HK-2 (cell line): ENCODE results near the gene HOXC6.
"Not testable (repeated sequence)": the region's sequence is repeated elsewhere in the genome, so short reads cannot be mapped to it uniquely, and the experiment has no call there.

ENCODE experiments used
- DNase-seq: peaks from one replicate; pipeline ENCODE4 v3.0.0-alpha.2; 2018; ENCODE audit not compliant: unreplicated experiment

Gene HOXC6

GRCh38 chr12:54041097-54041690, 13.0 kb downstream of the HOXC6 start:
- no peak for DNase-seq

GRCh38 chr12:54042033-54042432, 13.8 kb downstream of the HOXC6 start:
- DNase-seq = not testable (repeated sequence)

GRCh38 chr12:54042970-54043853, 15.0 kb downstream of the HOXC6 start:
- DNase-seq = no peak

DNA sequence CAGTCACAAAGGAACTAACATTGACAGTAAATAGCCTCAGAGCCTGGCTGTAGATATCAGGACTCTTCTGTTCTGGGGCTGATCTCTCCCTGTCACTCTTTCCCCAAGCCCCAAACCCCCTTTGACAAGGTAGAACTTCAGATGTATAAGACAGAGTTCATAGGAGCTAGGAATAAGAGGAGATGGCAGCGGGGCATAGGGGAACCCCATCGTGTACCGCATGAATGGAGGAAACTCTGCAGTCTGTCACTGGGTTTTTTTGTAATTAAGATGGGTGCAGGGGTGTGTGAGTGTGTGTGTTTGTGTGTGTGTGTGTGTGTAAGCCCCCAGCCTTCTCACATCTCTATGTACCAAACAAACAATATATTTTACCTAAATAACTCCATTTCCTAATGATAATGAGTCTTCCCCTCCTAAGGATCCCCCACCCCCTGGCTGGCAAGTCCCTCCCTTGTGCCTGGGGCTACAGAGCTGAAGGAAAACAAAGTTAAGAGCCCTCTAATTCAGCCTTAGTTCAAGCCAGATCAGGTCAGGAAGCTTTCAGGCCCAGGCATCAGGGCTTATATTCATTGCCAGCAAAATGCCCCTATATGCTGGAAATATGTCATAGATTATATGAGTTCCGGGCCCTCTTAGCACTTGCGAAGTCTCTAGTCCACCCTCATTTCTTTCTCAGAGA, 16.3 kb downstream of the HOXC6 start:
- no peak for DNase-seq

DNA sequence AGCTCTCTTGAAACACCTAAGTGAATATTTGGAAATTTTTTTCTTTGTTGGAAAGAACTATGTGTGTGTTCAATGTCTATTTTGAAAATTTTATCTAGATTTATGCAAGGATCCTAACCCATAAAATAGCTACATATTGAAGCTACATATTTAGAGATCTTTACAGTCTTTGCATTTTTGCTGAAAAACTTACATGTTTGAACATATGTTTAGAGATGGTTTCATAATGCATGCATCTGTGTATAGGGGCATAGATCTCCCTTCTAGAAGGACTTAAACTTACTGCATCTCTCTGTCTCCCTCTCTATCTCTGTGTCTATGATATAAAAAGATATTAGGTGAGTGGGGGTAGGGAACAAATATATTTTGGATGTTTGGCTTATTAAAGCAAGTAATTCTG, 17.2 kb downstream of the HOXC6 start:
- no peak for DNase-seq

DNA sequence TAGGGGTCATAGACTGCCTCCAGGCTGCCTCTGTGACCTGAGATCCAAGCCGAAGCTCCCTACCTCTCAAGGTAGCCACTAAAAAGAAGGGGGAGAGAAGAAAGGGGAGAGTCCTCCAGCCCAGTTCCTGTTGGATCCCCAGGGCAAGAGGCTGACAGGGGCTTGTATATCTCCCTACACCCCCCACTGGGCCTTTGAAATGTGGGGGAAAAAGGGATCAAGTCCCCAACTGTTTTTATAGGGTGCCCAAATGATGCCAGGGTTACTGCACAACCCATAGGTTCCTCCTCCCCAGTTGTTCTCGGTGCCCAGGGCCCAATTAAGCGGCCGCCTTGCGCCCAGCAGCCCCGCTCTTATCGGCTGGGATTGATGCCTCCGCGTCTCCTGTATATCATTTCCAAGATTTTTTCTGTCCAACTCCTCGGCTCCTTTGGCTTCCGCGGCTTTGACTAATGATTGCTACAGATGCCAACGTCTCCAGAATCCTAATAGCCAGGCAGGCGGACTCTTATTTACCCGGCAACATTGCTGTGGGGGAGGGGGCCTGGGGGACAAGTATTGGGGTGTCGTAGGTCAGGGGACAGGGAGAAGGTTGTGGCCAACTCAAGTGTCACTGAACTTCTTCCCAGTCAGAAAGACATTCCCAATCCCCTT, 17.8 kb downstream of the HOXC6 start:
- no peak for DNase-seq

DNA sequence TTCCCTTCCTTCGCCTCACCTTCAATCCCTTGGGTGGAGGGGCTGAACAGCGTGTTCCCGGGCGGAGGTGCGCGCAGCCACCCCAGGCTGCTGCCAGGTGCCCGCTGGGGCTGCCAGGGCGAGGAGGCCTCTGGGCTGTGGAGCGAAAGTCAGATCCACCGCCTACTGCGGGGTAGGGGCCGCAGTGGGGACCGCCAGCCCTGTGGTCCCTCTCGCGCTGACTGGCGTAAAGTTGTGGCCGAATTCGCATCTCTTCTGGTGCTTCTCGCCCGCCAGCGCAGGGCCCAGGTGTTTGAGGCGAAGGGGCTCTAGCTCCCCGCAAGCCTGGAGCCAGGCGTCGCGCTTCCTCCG, 18.5 kb downstream of the HOXC6 start:
- no peak for DNase-seq

GRCh38 chr12:54047160-54047963, 19.1 kb downstream of the HOXC6 start:
- DNase-seq = no peak

DNA sequence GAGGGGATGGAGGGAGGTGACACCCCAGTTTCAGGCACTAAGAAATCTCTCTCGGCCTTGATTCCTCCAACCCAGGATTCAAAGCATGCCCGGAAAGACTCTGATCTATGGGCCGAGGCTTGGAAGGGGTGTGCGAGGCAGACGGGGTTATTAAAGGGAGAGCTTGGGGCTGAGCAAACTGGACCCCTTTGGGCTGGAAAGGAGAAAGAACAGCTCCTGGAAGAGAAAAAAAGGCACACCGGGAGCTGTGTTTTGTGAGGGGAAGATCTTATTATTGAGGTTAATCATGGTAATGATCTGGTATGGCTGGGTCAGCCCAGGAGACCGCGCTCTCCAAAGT, 19.7 kb downstream of the HOXC6 start:
- DNase-seq = no peak

DNA sequence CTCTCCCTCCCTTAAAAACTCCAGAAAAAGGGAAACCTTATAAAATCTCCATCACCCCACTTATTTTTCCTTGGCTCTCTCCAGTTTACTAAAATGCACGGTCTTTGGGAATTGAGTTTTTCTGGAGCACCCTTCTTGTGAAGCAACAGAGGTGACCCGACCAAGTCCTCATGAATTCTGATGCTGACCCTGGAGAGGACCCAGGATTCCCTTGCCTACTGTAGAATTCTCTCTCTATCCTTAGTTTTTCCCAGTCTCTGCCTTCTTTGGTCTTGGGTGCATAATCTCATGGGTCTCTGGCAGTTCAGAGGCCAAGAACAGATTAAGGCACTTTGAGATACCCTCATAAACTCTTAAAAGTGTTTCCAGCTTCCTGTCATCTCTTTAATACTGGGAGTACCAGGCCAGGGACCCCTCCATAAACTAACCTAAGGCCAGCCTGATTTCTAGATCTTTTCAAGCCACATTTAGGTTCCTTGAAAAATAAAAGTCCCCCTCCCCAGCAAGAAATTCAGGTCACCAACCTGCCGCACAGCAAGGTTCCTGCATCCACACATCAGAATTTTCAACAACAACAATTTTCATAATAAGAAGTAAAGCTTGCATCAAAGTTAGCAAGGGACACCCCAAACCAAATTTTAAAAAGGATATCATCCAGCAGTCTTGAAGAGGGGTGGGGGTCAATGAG, 20.3 kb downstream of the HOXC6 start:
- no peak for DNase-seq

GRCh38 chr12:54049108-54049507, 20.9 kb downstream of the HOXC6 start:
- no peak for DNase-seq

DNA sequence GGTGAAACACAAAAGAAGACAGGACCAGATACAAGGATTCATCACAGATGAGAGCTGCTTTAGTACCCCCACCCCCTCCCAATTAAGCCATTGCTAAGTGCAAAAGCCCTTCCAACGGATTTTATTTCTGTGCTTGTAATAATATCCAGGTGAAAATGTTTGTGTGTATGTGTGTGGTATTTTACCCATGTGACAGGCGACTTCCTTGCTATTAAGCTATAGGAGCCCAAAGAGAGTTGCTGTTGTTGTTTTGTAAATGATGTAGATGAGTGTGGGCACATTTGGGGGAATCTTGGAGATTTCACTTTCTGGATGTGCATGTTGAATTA, 22.2 kb downstream of the HOXC6 start:
- DNase-seq = no peak

DNA sequence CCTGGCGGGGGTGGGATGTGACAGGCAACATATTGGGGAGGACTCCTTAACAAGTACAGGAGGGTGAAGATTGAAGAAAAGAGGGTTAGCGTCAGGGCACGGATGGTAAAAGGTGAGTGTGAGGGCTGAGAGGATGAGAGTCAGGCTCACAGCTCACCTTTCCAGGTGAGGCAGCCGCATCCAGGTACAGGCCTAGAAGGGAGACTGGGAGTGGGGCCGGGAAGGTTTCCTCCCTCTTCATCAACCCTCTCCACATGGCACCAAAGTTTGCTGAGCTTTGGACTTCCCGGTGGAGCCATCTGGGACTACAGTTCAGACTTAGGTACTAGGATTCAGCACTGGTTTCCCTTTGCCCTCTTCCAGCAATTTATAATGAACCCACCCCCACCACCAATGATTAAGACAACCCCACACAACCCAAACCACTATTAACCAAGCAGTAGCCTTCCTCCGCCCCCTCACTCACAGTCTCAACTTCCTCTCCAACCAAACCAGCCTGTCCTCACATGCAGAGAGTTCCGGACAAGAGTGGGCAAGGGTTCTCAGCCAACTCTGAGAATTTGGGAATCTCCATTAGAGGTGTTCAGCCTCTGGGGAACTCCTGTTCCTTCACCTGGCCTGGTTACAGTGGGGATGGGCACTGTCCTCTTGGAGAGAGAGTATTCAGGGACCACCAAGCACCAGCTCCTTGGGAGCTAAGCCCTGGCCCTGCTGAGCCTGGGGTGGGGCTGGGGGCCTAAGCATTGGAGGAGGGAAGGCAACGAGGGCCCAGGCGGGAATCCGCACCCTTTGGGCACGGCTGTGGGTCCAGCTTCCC, 23.0 kb downstream of the HOXC6 start:
- DNase-seq = no peak

- no peak for DNase-seq
These were observed 23.7 kb downstream of the HOXC6 start for GRCh38 chr12:54051874-54052437.

GRCh38 chr12:54052438-54053002, 24.3 kb downstream of the HOXC6 start:
- no peak for DNase-seq

- no peak for DNase-seq
These were observed 24.9 kb downstream of the HOXC6 start for GRCh38 chr12:54053003-54053750.

DNA sequence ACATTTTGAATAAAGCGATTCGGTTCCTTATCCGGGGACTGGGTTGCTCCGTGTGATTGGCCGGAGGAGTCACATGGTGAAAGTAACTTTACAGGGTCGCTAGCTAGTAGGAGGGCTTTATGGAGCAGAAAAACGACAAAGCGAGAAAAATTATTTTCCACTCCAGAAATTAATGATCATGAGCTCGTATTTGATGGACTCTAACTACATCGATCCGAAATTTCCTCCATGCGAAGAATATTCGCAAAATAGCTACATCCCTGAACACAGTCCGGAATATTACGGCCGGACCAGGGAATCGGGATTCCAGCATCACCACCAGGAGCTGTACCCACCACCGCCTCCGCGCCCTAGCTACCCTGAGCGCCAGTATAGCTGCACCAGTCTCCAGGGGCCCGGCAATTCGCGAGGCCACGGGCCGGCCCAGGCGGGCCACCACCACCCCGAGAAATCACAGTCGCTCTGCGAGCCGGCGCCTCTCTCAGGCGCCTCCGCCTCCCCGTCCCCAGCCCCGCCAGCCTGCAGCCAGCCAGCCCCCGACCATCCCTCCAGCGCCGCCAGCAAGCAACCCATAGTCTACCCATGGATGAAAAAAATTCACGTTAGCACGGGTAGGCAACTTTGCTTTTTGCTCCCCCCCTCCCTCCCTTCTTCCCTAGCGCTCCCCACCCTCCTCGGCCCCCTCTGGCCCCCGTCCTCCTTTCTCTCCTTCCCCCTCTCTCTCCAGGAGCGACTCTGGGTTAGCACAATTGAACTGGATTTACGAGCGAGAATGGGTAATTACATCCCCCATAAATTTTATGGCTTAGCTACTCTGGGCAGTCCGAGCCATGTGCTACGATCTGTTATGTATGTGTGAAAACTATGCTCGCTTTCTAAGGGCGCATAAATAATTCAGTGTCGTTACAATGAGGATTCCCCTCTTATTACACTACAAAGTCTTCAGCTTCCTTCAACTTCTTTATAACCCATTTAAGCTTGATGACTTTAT, 25.8 kb downstream of the HOXC6 start, which contains the start of gene HOXC4:
HOXC4 (plus strand) TSS at position 85 of the 991 bp plus-strand sequence; CDS start at position 173, 88 bp downstream.
- DNase-seq = no peak
